ENCODE data around the gene MDFIC2. TPM values are rescaled to one million over a fixed set of nuclear protein-coding genes. Genes with fewer than 3 reads are reported as not detected.

MDFIC2 gene
- total and polyA plus RNA-seq, 2 of the 13 experiments (the other 11 are each of a cell fraction or from before 2014, with no cell fraction given) = not detected

DNA sequence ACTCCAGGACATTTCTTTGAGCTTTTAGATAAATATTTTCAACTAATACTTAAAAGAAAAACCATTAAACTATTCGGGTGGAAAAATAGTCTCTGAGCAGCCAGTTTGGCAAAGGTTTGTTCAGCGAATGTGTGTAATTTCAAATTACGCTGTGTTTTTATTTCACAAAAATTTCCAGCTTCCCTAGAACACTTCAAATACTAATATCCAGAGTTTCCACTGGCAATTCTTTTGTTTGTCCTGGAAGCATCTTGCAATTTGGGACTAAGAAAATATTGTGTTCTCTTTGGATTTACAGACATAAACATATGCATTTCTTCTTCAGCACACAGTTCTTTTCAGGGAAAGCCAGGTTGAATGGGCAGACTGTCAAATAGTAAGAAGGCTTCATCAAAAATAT, 61.9 kb downstream of the MDFIC2 start:
- Histone ChIP-seq H3K4me3 (replicated peaks in 1 of 3; ENCODE audit: insufficient read depth in 1 of 3, low read depth in 2 of 3, low read length in 3 of 3) (no peak overlapping the region), H3K9me3 (ENCODE audit: low read length) (no peaks in the 10 kb centered on the region), H3K4me2 (ENCODE audit: low read depth, low read length) (no peak overlapping the region), H3K27ac (ENCODE audit: extremely low read length, insufficient read depth, low read length) (no peak overlapping the region), H3K27me3 (ENCODE audit: control insufficient read depth in 1 of 2, insufficient read depth in 2 of 2, low read length in 2 of 2) (no peaks in the 10 kb centered on the region), H2AFZ (ENCODE audit: low read length) (no peak overlapping the region), H4K20me1 (ENCODE audit: insufficient read depth, low read length) (no peaks in the 10 kb centered on the region), H3K36me3 (replicated peaks in 1 of 2; ENCODE audit: control insufficient read depth in 1 of 2, insufficient read depth in 2 of 2, low read length in 2 of 2) (no peaks in the 10 kb centered on the region), H3K9ac (ENCODE audit: insufficient read depth, low read depth, low read length) (no peak overlapping the region), H3K79me2 (ENCODE audit: insufficient read depth, low read length) (no peaks in the 10 kb centered on the region), H3K4me1 (ENCODE audit: insufficient read depth, low read length) (no peaks in the 10 kb centered on the region)
- DNase-seq (ENCODE audit: low spot score) = no peak
- in situ Hi-C loops (cut with HindIII; ENCODE audit: extremely low pct_ligation_motif_present, low pct_unique_long_range_greater_than_20kb) = no loop called here
- BruUV-seq (replicated peaks) = no TSS peak
- 39% methylated on average over 3 of the region's 3 CpGs for WGBS (ENCODE audit: low lambda C conversion rate)
- CTCF ChIA-PET (ENCODE audit: low intra/inter-chr PET ratio, low total read pairs) = no interaction called here
- intact Hi-C loops (cut with micrococcal nuclease; ENCODE audit: unreplicated experiment) = no loop called here
- POLR2A ChIA-PET = no interaction called here
- no peak for FAIRE-seq
- ATAC-seq = no peak
- TF ChIP-seq PPARG (CRISPR knock-in tag; conservative IDR thresholded peaks at IDR 0.05) = no peak
- TF ChIP-seq GABPA (IDR thresholded peaks at IDR 0.05; ENCODE audit: low read depth, low read length) = no peak
- no peak for TF ChIP-seq GABPA (CRISPR knock-in tag; IDR thresholded peaks at IDR 0.05; ENCODE audit: low read depth)
- TF ChIP-seq ZNF530 (CRISPR knock-in tag; IDR thresholded peaks at IDR 0.05; ENCODE audit: low read depth) = no peak
- TF ChIP-seq SOX13 (IDR thresholded peaks at IDR 0.05) = no peak
- TF ChIP-seq SOX13 (CRISPR knock-in tag; conservative IDR thresholded peaks at IDR 0.05 in 1 of 2, IDR thresholded peaks at IDR 0.05 in 1 of 2) = no peak
- TF ChIP-seq MTF2 (CRISPR knock-in tag; IDR thresholded peaks at IDR 0.05; ENCODE audit: borderline replicate concordance) = no peak
- no peak for TF ChIP-seq ISL2 (CRISPR knock-in tag; IDR thresholded peaks at IDR 0.05)
- TF ChIP-seq, protein P1, sequence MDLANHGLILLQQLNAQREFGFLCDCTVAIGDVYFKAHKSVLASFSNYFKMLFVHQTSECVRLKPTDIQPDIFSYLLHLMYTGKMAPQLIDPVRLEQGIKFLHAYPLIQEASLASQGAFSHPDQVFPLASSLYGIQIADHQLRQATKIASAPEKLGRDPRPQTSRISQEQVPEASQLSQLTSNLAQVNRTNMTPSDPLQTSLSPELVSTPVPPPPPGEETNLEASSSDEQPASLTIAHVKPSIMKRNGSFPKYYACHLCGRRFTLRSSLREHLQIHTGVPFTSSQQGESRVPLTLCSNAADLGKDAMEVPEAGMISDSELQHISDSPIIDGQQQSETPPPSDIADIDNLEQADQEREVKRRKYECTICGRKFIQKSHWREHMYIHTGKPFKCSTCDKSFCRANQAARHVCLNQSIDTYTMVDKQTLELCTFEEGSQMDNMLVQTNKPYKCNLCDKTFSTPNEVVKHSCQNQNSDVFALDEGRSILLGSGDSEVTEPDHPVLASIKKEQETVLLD (CRISPR knock-in tag; IDR thresholded peaks at IDR 0.05; ENCODE audit: low read depth) = no peak
- TF ChIP-seq HOXD1 (CRISPR knock-in tag; IDR thresholded peaks at IDR 0.05) = no peak
- TF ChIP-seq, protein P2, sequence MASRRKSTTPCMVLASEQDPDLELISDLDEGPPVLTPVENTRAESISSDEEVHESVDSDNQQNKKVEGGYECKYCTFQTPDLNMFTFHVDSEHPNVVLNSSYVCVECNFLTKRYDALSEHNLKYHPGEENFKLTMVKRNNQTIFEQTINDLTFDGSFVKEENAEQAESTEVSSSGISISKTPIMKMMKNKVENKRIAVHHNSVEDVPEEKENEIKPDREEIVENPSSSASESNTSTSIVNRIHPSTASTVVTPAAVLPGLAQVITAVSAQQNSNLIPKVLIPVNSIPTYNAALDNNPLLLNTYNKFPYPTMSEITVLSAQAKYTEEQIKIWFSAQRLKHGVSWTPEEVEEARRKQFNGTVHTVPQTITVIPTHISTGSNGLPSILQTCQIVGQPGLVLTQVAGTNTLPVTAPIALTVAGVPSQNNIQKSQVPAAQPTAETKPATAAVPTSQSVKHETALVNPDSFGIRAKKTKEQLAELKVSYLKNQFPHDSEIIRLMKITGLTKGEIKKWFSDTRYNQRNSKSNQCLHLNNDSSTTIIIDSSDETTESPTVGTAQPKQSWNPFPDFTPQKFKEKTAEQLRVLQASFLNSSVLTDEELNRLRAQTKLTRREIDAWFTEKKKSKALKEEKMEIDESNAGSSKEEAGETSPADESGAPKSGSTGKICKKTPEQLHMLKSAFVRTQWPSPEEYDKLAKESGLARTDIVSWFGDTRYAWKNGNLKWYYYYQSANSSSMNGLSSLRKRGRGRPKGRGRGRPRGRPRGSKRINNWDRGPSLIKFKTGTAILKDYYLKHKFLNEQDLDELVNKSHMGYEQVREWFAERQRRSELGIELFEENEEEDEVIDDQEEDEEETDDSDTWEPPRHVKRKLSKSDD (CRISPR knock-in tag; IDR thresholded peaks at IDR 0.05; ENCODE audit: low read depth) = no peak
- no peak for TF ChIP-seq POGZ (CRISPR knock-in tag; IDR thresholded peaks at IDR 0.05)
- TF ChIP-seq, protein P3, sequence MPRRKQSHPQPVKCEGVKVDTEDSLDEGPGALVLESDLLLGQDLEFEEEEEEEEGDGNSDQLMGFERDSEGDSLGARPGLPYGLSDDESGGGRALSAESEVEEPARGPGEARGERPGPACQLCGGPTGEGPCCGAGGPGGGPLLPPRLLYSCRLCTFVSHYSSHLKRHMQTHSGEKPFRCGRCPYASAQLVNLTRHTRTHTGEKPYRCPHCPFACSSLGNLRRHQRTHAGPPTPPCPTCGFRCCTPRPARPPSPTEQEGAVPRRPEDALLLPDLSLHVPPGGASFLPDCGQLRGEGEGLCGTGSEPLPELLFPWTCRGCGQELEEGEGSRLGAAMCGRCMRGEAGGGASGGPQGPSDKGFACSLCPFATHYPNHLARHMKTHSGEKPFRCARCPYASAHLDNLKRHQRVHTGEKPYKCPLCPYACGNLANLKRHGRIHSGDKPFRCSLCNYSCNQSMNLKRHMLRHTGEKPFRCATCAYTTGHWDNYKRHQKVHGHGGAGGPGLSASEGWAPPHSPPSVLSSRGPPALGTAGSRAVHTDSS (CRISPR knock-in tag; conservative IDR thresholded peaks at IDR 0.05) = no peak
- no peak for TF ChIP-seq ZNF83 (CRISPR knock-in tag; IDR thresholded peaks at IDR 0.05; ENCODE audit: borderline replicate concordance)
- TF ChIP-seq SRSF9 (IDR thresholded peaks at IDR 0.05; ENCODE audit: borderline replicate concordance, insufficient read depth, low read depth, low read length, poor library complexity, severe bottlenecking) = no peak
- no peak for TF ChIP-seq SALL2 (CRISPR knock-in tag; IDR thresholded peaks at IDR 0.05)
- TF ChIP-seq PTBP1 (IDR thresholded peaks at IDR 0.05; ENCODE audit: low read depth, low read length, poor library complexity, severe bottlenecking) = no peak
- no peak for TF ChIP-seq ZNF564 (CRISPR knock-in tag; IDR thresholded peaks at IDR 0.05)
- no peak for TF ChIP-seq SPEN (CRISPR knock-in tag; IDR thresholded peaks at IDR 0.05; ENCODE audit: low read depth)
- no peak for TF ChIP-seq ZNF180 (CRISPR knock-in tag; IDR thresholded peaks at IDR 0.05; ENCODE audit: borderline replicate concordance, low read depth)
- TF ChIP-seq SIX4 (CRISPR knock-in tag; IDR thresholded peaks at IDR 0.05) = no peak
